ENCODE results near the gene TGFA.

Gene TGFA

DNA sequence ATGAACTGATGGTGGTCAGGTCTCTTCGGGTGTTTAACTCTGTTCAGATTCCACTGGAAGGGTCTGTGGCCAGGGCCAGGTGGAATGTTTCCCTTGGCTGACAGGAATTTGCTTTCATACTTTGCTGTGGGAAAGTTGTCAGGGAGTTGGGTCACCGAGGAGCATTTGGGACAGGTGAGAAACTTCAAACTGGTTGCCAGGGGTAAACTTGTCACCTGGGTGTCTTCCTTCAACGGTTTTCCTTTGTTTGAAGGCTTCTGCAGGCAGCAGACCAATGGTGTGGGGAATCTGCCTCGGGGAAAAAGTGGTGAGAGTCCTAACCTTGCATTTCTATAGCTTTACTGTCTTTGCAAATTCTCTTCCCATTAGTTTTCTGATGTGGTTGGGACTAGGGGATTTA, 92.2 kb downstream of the TGFA start:
- DNase-seq = no peak

DNA sequence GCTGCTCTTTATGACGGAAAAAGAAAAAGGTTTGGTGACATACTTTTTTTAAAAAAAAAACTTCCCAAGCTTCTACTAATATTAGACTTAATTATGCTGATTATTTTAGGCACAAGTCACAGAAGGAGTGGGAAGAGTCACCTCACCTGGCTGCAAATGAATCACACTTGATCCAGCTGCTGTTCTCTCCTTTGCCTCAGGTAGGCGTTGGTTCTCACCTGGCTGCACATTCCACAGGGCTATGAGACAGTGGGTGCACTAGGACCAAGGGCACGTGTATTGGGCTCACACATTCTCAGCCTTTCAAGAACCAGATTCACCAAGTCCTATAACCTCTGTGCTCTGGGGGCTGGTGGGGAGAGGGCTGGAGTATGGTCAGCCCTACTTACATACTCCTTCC, 93.3 kb downstream of the TGFA start:
- DNase-seq = no peak

DNA sequence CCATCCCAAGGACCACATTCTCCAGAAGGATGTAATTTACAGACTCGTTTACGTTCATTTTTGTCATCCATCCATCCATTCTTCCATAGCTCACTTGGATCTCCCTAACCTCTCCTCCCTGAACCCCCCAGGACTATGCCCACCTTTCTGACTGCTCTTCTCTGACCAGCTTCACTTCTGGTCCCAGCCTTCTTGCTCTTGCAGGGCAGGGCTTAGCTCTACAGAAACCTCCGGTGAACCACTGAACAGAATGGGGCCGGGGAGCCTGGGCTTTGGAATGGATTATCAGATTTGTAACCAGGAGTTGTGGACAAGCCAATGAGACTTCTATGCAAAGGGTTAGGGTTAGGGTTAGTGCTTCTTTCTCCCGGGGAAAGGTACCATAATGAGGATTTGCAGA, 95.0 kb downstream of the TGFA start:
- no peak for DNase-seq

DNA sequence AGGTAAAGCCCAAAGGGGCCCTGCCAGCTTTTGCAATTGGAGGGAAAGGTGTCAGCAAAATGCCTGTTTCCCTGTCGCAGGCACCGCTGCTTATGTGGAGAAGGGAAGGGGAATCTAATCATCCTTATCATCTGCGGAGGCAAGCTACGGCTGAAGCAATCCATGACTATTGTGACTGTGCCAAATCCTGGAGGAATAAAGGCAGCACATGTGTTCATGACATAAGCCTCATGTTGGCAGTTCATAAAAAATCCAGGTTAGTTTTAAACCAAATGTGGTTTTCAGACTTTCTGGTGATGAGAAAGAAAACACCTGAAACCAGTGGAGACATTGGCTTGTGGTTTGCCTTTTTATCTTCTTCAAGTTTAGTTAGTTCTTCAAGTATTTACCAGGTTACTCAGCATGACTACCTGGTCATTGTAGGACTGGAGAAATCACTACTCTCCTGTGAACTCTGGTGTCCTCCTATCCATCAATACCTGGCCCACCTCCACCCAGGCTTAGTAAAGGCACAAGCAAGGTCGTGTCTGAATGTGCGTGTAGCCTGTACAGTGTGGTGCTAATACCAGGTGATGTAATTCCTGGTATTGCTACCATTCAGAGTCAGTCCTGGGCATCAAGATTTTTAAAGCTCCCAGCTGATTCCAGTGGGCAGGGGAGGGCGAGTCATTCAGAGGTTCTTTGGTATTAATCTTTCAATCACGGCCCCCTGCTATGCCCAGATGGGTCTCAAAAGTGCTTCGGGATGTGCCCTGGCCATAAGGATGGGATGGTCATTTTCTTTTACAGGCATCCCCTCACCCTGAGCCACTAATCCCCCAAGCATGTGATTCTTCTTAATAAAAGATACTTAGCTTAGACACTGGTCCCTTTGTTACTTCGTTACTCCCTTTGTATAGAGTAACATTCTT, 96.8 kb downstream of the TGFA start:
- DNase-seq = no peak

DNA sequence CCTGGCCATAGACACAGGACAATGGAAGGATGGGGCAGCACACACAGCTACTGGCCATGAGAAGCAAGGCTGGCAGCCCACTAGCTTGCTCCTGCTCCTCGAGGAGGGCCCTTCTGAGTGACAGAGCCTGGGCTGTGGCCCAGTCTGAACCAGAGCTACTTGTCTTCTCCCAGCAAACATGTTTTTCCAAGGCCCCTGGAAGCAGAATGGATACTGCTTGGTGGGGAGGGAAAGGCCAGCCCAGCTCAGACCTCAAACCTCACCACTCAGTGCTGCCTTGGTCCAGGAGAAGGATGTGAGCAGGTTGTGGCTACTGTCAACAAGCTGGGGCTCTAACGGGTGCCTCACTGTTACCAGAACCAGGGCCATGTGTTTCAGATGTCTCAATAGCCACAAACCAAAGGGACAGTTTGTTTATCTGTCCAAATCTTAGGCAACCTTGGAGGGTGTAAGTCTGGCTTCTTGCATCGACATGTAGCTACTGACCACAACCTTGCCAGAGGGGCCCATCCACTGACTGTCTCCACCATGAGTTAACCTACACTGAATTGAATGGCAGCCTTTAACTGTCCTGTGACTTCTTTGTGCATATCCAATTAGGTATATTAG, 98.6 kb downstream of the TGFA start:
- DNase-seq = no peak

DNA sequence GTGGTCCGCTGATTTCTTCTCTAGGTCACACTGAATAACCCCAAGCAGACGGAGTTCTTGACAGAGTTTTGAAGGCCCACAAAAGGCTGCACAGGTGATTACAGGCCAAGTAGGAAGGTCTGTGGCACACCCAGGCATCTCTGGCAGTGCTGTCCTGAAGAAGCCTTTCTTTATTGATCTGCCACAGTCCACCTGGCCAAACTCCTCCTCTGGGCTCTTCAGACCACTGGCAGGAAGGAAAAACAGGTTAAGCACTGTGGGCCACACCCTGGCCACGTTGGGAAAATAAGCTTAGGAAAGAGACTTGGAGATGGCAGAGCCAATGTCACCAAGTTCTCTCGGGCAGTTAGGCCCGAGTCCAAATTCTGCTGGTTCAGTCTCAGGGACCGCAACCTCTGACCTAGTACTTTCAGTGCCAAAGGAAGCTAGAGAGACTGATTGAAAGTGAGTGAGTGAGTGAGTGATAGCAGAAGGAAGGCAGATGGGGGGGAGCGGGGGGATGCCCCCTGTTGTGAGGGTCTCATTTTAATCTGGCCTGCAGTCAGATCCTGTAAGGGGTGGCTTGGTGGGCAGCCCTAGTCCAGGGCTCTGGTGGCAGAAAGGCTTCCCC, 102.9 kb downstream of the TGFA start:
- DNase-seq = no peak

DNA sequence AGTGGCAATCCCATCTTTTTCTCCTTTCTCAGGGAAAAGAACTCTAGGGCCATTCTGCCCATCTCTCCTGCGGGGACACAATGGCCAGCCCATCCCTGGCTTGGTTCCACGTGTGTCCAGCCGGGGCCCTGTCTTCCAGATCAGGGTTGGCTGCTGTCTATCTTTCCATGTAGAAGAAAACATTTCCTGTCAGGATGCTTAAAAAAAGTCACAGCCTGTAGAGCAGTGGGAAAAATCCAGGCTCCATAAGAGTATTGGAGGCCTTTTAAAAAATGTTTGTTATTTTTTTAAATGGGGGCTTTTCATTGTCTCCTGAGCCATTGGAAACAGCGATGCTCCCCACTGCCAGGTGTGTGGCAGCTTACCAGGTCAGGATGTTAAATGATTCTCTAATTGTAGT, 105.6 kb downstream of the TGFA start:
- no peak for DNase-seq

DNA sequence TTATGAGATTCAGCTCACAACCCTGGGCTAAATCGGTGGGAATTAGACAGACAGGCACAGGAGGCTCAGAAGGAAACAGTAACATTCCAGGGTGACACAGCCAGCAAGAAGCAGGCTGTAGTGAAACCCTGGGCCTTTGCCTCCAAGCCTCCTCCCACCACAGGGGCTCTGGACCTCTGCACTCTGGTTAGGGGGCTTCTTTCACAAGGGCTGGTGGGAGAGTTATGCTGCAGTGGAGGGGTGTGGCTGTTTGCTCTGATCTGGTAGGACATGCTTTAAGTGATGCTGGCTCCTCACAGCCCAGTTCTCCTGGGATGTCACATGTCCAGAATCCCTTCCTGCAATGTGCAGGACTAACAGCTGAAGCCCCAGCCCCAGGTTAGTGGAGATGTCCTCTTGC, 109.9 kb downstream of the TGFA start:
- no peak for DNase-seq

DNA sequence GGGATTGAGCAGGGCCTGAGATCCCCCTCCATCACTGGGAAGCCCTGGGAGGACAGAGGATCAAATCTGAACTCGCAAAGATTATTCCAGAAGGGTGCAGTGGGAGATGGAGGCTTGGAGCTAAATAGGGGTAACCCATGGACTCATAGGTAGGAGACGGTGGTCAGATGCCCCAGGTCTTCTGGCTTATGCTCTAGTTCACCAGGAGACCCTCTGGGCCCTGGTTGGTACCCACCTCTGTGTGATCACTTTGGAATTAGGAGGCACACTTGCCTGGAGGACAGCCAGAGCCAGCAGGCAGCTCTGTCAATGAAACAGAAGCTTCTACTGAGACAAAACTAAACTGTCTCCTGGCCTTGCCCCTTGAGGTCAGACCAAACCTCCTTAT, 110.6 kb downstream of the TGFA start:
- no peak for DNase-seq

DNA sequence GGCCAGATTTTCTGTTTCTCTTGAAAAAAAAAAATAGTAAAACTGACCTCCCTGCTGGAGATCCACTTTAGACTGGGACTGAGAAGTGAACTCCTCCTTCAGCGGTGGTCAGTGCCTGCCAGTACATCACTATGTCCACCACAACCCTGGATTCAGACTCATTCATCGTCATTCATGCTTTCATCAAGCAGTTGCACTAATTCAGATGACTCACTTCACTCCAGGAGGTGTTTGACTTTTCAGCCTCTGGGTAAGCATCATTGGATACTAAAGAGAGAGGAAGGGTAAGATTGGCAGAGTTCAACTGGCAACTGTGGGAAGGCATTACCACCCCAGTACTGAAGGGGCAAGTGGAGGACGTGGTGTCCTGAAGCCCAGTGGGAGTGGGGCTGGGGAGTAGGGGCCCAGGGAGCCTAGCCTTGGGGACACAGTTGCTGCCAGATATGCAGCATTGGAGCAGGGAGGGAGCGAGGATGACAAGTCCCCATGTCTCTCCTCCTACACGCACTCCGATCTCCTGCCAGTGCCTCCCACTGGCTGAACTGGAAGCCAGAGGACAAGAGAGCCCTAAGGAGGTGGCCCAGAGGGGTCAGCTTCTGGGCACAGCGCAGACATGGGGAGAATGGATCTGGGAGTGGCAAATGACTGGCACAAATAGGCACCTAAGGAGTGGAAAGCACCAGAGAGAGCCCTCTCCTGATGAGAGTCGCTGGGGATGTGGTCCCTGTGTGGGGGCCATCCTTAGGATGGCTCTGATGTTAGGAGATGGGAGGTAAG, 111.1 kb downstream of the TGFA start:
- DNase-seq = no peak

DNA sequence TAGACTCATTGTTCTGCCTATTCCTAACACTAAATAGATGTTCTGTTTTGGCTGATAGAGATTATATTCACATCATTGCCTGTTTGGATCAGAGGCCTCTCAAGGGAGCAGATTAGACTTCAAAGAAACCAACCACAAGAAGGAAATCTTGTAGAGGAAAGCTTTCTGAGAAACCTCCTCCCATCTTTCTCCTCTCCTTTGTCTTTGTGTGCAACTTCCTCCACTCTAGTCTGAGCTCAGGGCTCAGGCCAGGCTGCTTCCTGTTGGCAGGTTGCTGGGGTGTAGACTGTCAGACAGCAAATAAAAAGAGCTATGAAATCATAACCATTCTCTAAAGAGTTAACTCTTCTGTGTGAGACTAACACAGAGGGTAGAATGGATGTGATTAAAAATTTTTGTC, 113.0 kb downstream of the TGFA start:
- DNase-seq = no peak

DNA sequence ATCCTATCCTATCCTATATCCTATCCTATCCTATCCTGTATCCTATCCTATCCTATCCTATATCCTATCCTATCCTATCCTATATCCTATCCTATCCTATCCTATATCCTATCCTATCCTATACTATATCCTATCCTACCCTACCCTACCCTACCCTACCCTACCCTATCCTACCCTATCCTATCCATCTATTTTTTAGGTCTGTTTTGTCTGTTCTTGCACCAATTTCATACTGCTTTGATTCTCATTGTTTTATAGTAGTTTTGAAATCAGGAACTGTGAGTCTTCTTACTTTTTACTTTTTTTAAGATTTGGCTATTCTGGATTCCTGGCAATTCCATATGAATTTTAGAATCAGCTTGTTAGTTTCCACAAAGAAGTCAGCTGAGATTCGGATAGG, 118.5 kb downstream of the TGFA start:
- DNase-seq = no peak

DNA sequence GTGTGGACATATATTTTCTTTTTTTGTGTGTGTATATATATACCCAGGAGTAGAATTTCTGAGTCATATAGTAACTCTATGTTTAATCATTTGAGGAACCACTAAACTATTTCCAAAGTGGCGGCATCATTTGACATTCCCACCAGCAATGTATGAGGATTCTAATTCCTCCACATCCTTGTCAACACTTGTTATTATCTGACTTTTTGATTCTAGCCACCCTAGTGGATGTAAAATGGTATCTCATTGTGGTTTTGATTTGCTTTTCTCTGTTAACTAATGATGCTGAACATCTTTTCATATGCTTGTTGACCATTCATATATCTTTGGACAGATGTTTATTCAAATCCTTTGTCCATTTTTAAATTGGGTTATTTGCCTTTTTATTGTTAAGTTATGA, 120.3 kb downstream of the TGFA start:
- DNase-seq = no peak

DNA sequence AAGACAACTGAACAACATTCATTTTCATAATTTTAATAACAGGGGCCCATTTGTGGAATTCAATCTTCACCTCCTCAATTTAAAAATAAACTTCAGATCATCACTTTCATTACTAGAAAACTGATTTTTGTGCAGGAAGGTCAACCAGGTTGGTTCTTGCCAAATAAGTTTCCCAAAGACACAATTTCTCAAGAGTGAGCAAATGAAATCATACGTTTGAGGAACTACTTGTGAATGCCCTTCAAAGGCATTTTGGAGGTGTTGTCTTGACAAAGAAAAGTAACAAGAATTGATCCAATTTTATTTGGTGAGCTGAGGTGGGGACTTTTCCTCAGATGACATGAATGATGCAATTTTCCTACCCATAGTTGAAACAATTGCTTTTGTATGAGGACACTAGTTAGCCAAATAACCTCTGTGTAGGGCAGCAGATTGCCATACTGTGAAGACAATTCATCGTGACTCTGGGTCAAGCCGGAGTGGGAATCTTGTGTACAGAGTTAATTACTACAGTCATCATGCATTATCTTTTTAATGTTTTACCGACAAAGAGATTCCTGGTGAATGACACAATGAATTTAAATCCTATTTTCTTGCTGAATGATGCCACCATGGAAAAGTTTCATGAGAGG, 121.8 kb downstream of the TGFA start:
- no peak for DNase-seq

DNA sequence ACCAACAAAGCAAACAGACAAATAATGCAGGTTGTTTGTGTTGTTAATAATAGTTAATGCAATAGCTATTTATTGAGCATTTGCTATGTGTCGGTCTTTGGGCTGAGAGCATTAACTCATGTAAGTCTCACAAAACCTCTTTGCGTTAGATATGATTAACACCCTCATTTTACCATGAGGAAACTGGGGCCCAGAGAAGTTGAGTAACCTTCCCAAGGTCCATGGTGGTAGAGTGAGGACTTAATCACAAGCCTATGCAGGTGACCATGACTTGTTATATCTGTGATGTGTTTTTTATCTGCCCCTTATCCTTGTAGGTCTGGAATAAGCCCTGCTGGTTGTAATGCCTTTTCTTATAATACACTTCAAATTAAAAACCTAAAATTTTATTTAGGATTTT, 127.3 kb downstream of the TGFA start:
- DNase-seq = no peak

DNA sequence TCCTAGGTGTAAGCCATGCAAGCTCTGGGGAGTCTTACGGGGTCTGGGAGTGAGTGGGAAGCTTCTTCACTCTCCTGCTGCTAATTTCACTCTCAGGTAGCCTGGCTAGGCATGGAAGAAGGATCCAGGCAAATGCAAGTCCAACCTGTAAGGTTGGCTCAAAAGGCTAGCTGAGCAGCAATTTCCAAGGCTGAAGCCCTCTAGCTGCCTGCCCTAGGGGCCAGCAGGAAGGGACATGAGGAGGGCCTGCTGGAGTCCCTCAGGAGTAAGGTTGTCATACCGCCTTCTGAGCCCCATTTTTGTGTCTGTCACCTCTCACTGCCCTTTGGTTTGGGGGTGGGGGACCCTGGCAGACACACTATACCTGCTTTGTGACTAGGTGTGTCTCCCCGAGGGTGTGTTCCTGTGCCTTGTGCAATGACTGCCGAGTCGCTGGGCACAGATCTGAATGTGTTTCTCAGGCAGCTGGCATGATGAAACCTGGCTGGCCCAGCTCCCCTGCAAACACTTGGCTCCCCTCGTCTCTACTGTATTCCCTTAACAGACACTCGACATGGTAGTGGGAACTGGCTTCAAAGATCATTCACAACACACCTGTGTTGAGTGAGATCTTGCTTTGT, 127.8 kb downstream of the TGFA start:
- no peak for DNase-seq

DNA sequence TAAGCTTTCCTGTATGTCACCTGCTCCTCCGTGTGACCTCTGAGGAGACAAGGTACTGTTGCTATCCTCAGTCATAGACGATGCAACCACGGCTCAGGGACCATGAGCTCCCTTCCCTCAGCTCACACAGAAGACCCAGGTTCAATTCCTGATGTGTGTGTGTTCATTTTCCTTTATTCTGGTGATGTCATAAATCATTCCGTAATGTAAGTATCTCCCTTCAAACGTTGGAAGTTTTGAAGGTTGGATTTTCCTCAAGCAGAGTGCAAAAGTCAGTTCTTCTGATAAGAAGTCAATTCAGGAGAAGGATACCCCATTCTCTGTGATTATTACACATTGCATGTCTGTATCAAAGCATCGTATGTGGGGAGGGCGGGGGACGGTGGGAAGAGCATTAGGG, 132.9 kb downstream of the TGFA start:
- DNase-seq = no peak

DNA sequence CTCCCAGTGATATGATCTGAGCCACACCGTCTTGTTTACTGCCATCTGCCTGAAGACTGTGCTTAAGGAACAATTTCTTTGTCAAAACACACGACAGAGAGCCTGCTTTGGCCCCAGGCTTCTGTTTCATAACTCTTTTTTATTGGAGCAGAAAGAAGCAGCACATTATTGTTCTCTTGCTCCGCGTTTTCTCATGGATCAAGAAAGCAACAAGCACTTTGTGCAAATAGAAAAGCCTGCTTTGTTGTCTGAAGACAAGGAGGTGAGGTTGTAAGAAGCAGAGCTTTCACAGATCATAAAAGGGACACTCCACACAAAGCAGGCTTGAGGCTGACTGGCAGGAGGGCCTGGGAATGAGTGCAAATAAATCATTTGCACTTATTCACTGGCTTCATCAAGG, 133.5 kb downstream of the TGFA start:
- no peak for DNase-seq

DNA sequence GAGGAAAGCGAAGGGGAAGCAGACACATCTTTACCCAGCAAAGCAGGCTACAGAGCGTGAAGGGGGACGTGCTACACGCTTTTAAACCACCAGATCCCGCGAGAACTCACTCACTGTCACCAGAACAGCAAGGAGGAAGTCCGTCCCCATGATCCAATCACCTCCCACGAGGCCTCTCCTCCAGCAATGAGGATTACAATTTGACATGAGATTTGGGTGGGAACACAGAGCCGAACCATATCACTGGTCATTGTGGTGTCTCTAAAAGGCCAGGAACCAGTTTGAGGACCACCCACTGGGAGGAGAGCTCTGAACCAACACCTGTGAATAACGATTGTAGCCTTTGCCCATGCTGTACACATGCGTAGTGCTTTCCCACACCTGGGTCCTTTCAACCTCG, 135.1 kb downstream of the TGFA start:
- no peak for DNase-seq

DNA sequence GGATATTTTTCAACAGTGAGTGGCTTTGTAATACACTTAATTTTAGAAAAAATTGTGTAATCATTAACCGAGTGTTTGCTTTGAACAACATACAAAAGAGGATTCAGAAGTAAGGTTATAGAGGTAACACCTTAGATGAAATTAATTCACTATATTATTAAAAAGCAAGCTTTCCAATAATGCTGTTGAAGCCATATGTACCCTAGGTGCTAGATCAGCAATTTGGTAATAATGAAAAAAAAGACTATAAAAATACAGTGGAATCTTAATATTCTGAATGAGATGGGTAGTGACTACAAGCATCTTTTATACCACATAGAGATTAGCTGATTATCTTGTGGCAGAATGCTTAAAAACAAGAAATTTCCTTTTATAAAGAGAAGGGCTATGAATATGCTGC, 136.6 kb downstream of the TGFA start:
- no peak for DNase-seq

DNA sequence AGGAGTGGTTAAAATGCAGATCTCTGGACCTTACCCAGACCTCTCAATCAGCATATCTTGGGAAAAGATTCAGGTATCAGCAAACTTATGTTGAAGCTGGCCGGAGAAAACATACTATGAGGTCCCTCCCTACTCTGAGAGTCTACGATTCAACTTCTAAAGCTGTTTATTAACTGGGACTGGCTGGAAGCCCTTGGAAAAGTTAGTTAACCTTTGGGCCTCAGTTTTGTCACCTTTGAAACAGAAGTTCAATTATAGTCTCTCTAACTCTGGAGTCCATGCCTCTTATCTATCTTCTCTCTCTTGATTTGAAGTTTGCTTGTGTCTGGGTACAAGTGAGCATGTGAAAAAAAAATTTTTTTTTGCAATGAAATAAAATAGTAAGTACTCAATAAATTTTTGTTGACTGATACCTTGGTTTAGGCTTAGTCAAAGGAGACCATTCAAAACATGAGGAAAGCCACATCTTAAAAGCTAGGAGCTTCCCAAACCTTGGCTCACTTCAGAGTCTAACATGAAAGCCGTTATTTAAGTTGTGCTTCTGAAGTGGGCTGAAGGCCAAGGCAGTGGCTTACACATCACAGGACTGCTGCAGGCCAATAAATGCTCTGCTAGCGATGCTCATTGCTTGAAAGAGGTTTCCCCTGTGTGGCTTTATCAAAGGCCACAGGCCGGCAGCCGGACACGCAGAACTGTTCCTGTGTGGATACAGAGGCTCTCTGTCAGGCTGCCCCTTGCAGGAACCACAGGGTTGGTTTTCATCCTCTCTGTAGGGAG, 141.1 kb downstream of the TGFA start:
- DNase-seq = no peak
